K562 (cell line): ENCODE measurements around the gene GALNT13. TPM values are rescaled to one million over a fixed set of nuclear protein-coding genes. Genes with fewer than 3 reads are reported as not detected.

Experiments
- ATAC-seq: fragments of 200-7000 bp; cut with Tn5 transposase; 3 replicates; pipeline ENCODE4 v1.9.1; 2020; ENCODE audit warnings: moderate library complexity
- BruUV-seq: library from RNA; stranded (reverse); fragments of 400-500 nt; replicated peaks from 2 replicates; lab custom pipeline; 2021; lab: Mats Ljungman, UMichigan
- CTCF ChIA-PET: fragments of 300-600 bp; formaldehyde crosslinking; extraction: SDS; loops from one replicate; lab custom pipeline; 2021; ENCODE audit warnings: low intra/inter-chr PET ratio; lab: Yijun Ruan, JAX
- POLR2A ChIA-PET: fragments of 300-600, 350-650 bp; sonication (Branson Sonifier 250); formaldehyde crosslinking; extraction: SDS; loops from one replicate; lab custom pipeline; 2021; ENCODE audit warnings: antibody characterized with exemption, inconsistent platforms; lab: Yijun Ruan, JAX
- DNase-seq, 4 experiments: peaks; one replicate each; pipeline versions ENCODE4 v3.0.0 to v3.0.0-alpha.2; 2011 to 2018; ENCODE audit warnings: low spot score in 3 of 4, mixed read lengths in 3 of 4; ENCODE audit errors: extremely low read depth in 1 of 4
- FAIRE-seq: peaks from 2 replicates; lab custom pipeline; 2011; peaks lifted over from hg19 to GRCh38; lab: Jason Lieb, UNC
- H2AFZ ChIP-seq: 2 replicates; pipeline ENCODE4 v1.6.0; 2011; ENCODE audit warnings: low read depth, low read length, control low read depth, inconsistent platforms
- H3K27ac ChIP-seq: fragments of 200-600 bp; 3 replicates; pipeline ENCODE4 v1.8.0; 2011; ENCODE audit warnings: low read depth, mild to moderate bottlenecking, control low read depth, inconsistent platforms, low read length, moderate library complexity, mixed read lengths; ENCODE audit errors: extremely low read depth
- H3K27me3 ChIP-seq, 2 experiments: fragments of 300-600 bp in 1 of 2; 2 replicates in 1 of 2; 3 replicates in 1 of 2; pipeline versions ENCODE4 v1.6.0 to v1.8.0; 2011; ENCODE audit warnings: inconsistent platforms in 2 of 2, low read length in 2 of 2, mild to moderate bottlenecking in 1 of 2, mixed read lengths in 1 of 2, moderate library complexity in 1 of 2; ENCODE audit not compliant: control insufficient read depth in 2 of 2, insufficient read depth in 2 of 2
- H3K36me3 ChIP-seq: fragments of 300-600 bp; 3 replicates; pipeline ENCODE4 v1.8.0; 2011; ENCODE audit warnings: mild to moderate bottlenecking, low read length, inconsistent platforms; ENCODE audit not compliant: control insufficient read depth, insufficient read depth
- H3K4me1 ChIP-seq, 2 experiments: fragments of 200-600 bp in 1 of 2; replicated peaks in 1 of 2; 2 replicates in 1 of 2; 3 replicates in 1 of 2; pipeline versions ENCODE4 v1.5.1 to v1.8.0; 2011; ENCODE audit warnings: inconsistent platforms in 2 of 2, low read length in 2 of 2, mild to moderate bottlenecking in 1 of 2, mixed read lengths in 1 of 2, moderate library complexity in 1 of 2; ENCODE audit not compliant: control insufficient read depth in 2 of 2, insufficient read depth in 2 of 2
- H3K4me2 ChIP-seq: 2 replicates; pipeline ENCODE4 v1.6.1; 2011; ENCODE audit warnings: low read length, control low read depth, inconsistent platforms, mixed read lengths; ENCODE audit not compliant: insufficient read depth
- H3K4me3 ChIP-seq: fragments of 200-600 bp; sonication (generic), shearing (Covaris generic); 2 replicates; pipeline ENCODE4 v1.5.1; 2016; ENCODE audit warnings: control low read depth, inconsistent platforms
- H3K79me2 ChIP-seq: fragments of 200-600 bp; 3 replicates; pipeline ENCODE4 v1.8.0; 2011; ENCODE audit warnings: low read length, inconsistent platforms; ENCODE audit not compliant: control insufficient read depth, insufficient read depth
- H3K9ac ChIP-seq, 2 experiments: 2 replicates each; pipeline versions ENCODE4 v1.6.0 to v1.6.1; 2011; ENCODE audit warnings: low read depth in 2 of 2, low read length in 2 of 2, control low read depth in 1 of 2, inconsistent platforms in 1 of 2, mild to moderate bottlenecking in 1 of 2, mixed read lengths in 1 of 2; ENCODE audit not compliant: insufficient read depth in 1 of 2
- H3K9me1 ChIP-seq: one replicate; pipeline ENCODE4 v1.6.0; 2011; ENCODE audit warnings: inconsistent platforms, mild to moderate bottlenecking, low read length, moderate library complexity; ENCODE audit not compliant: control insufficient read depth, insufficient read depth
- H3K9me3 ChIP-seq: replicated peaks from 2 replicates; pipeline ENCODE4 v1.5.1; 2011; ENCODE audit warnings: low read depth, low read length, inconsistent platforms; ENCODE audit not compliant: control insufficient read depth, insufficient read depth
- H4K20me1 ChIP-seq: replicated peaks from 2 replicates; pipeline ENCODE4 v1.6.1; 2011; ENCODE audit warnings: low read length, inconsistent platforms, mixed read lengths; ENCODE audit not compliant: control insufficient read depth, insufficient read depth
- CREM ChIP-seq: IDR thresholded peaks from 2 replicates; pipeline ENCODE4 v1.6.1; 2014; ENCODE audit warnings: antibody characterized with exemption, low read depth
- GTF3C2 ChIP-seq: IDR thresholded peaks from 3 replicates; pipeline ENCODE4 v1.6.1; 2011; ENCODE audit warnings: borderline replicate concordance, mild to moderate bottlenecking, moderate library complexity; ENCODE audit not compliant: insufficient read length; ENCODE audit errors: extremely low read depth
- HIVEP1 ChIP-seq: fragments of 250-450 bp; sonication (Bioruptor Pico); IDR thresholded peaks from 2 replicates; pipeline ENCODE4 v1.4.0; 2020; ENCODE audit warnings: mild to moderate bottlenecking
- HNRNPUL1 ChIP-seq: fragments of 200-400 bp; formaldehyde crosslinking; IDR thresholded peaks from 2 replicates; pipeline ENCODE4 v1.6.1; 2017; ENCODE audit warnings: low read length
- NR2F6 ChIP-seq: fragments of 450-650 bp; formaldehyde crosslinking; IDR thresholded peaks from 2 replicates; pipeline ENCODE4 v1.4.0; 2020; ENCODE audit warnings: mild to moderate bottlenecking
- PHB ChIP-seq: fragments of 250-450 bp; sonication (Bioruptor Pico); IDR thresholded peaks from 2 replicates; pipeline ENCODE4 v1.5.0; 2021
- RNF2 ChIP-seq: sonication (generic); IDR thresholded peaks from 2 replicates; pipeline ENCODE4 v1.6.1; 2016
- SP1 ChIP-seq: sonication (generic); formaldehyde crosslinking; IDR thresholded peaks from 2 replicates; pipeline ENCODE4 v1.8.1; 2022; ENCODE audit warnings: mild to moderate bottlenecking, missing genetic modification reagents
- STAT5A ChIP-seq: IDR thresholded peaks from 2 replicates; pipeline ENCODE4 v1.6.1; 2012; ENCODE audit warnings: low read length, inconsistent platforms, borderline replicate concordance
- TEAD2 ChIP-seq: fragments of 450-650 bp; IDR thresholded peaks from 2 replicates; pipeline ENCODE4 v1.6.1; 2016; ENCODE audit warnings: missing genetic modification characterization, control low read depth, missing compliant biosample characterization
- ZBTB7A ChIP-seq: IDR thresholded peaks from 2 replicates; pipeline ENCODE4 v1.6.1; 2011; ENCODE audit warnings: low read depth, mild to moderate bottlenecking, low read length, moderate library complexity, borderline replicate concordance; ENCODE audit not compliant: control insufficient read depth
- ZNF347 ChIP-seq: fragments of 450-650 bp; formaldehyde crosslinking; IDR thresholded peaks from 2 replicates; pipeline ENCODE4 v1.4.0; 2020; ENCODE audit warnings: low read depth, mild to moderate bottlenecking, moderate library complexity
- ZNF780A ChIP-seq: fragments of 250-450 bp; sonication (Bioruptor Pico); IDR thresholded peaks from 2 replicates; pipeline ENCODE4 v1.5.0; 2021; ENCODE audit warnings: mild to moderate bottlenecking
- WGBS: fragments of 100-300 bp; shearing (Covaris generic); methylation state at CpG from one replicate; pipeline ENCODE4 v1.1.6; 2016; ENCODE audit warnings: low coverage, mixed read lengths; ENCODE audit not compliant: insufficient coverage; ENCODE audit errors: missing lambda C conversion rate; 5-methylcytosine and 5-hydroxymethylcytosine counted together
- in situ Hi-C: fragments of 300-500 bp; cut with MboI; formaldehyde crosslinking; loops from 4 replicates; pipeline ENCODE4 v1.15.0; 2018; ENCODE audit warnings: inconsistent platforms, mixed read lengths
- intact Hi-C: fragments of 100-400 bp; cut with micrococcal nuclease; formaldehyde crosslinking; loops from 2 replicates; pipeline ENCODE4 v1.14.2; 2022
- polyA plus RNA-seq, 8 experiments: library from polyadenylated mRNA; depleted of rRNA in 4 of 8; stranded (reverse) in 5 of 8; unstranded in 3 of 8; fragments of >200 nt; fragmentation: Nextera tagmentation in 2 of 8; fragmentation: Illumina TruSeq in 1 of 8; extraction: Ambion mirVana in 2 of 8; extraction: Trizol in 1 of 8; gene quantifications; 2 replicates each; pipeline versions ENCODE4 v1.2.1 to v1.2.3, GENCODE V29; 2011 to 2014; ENCODE audit warnings: inconsistent platforms in 1 of 8, missing spikeins in 1 of 8
- total RNA-seq, 7 experiments: library from RNA; depleted of rRNA in 6 of 7; stranded (reverse); fragments of >200 nt in 6 of 7; fragmentation: Illumina TruSeq in 2 of 7; extraction: Trizol in 2 of 7; gene quantifications; 2 replicates each; pipeline versions ENCODE4 v1.2.1 to v1.2.3, GENCODE V29; 2011 to 2021; ENCODE audit warnings: low replicate concordance in 1 of 7

Gene GALNT13
- total and polyA plus RNA-seq, 9 of the 15 experiments (the other 6 are each of a cell fraction or from before 2014, with no cell fraction given) = not detected

GRCh38 chr2:154242687-154243086 is 371.0 kb downstream of the GALNT13 start (continued):
- TF ChIP-seq GTF3C2 (no peak), HNRNPUL1 (no peak), HIVEP1 (no peak), ZBTB7A (no peak), RNF2 (no peak)

- Histone ChIP-seq H4K20me1 (no peaks in the 10 kb centered on the region), H3K79me2 (no peaks in the 10 kb centered on the region), H3K36me3 (no peaks in the 10 kb centered on the region), H3K9me3 (no peaks in the 10 kb centered on the region), H3K27me3 (no peaks in the 10 kb centered on the region), H3K4me3 (no peak overlapping the region), H3K4me2 (no peak overlapping the region), H3K9me1 (no peaks in the 10 kb centered on the region), H3K9ac (no peak overlapping the region), H2AFZ (no peak overlapping the region), H3K27ac (no peak overlapping the region)
- intact Hi-C loops = no loop called here
- in situ Hi-C loops = no loop called here
- no TSS peak for BruUV-seq
- no peak for ATAC-seq
- ChIA-PET POLR2A (no interaction called here), CTCF (no interaction called here)
- WGBS = 0% methylated on average over 1 of the region's 1 CpG
- FAIRE-seq = no peak
- TF ChIP-seq CREM = no peak
- TF ChIP-seq PHB (CRISPR knock-in tag) = no peak
- no peak for TF ChIP-seq TEAD2 (tag)
- TF ChIP-seq SP1 (CRISPR knock-in tag) = no peak
- no peak for TF ChIP-seq NR2F6
- TF ChIP-seq STAT5A = no peak
- no peak for TF ChIP-seq ZNF347 (CRISPR knock-in tag)
- TF ChIP-seq ZNF780A (CRISPR knock-in tag) = no peak
- TF ChIP-seq, all 486 proteins: peak for 0
- no peaks in the 10 kb centered on the region for H3K4me1 ChIP-seq
- no peak for DNase-seq
These were observed 372.0 kb downstream of the GALNT13 start for GRCh38 chr2:154243685-154244084.
